CD8-positive, alpha-beta memory T cell (primary cell): Measurements from ENCODE around the gene RGL2. TPM values are rescaled to one million over a fixed set of nuclear protein-coding genes. Genes with fewer than 3 reads are reported as not detected.
"Not testable (repeated sequence)": the region's sequence is repeated elsewhere in the genome, so short reads cannot be mapped to it uniquely, and the experiment has no call there.

Experiments used
- CTCF ChIA-PET: fragments of 350-600 bp; sonication (Branson Sonifier 250); formaldehyde crosslinking; loops from one replicate; lab custom pipeline; 2021; ENCODE audit warnings: antibody characterized with exemption; lab: Charles Lee
- POLR2A ChIA-PET: fragments of 350-600 bp; sonication (Branson Sonifier 250); formaldehyde crosslinking; loops from one replicate; lab custom pipeline; 2021; ENCODE audit warnings: antibody characterized with exemption; lab: Charles Lee
- DNase-seq, 5 donors: peaks; one replicate each; pipeline versions ENCODE4 v3.0.0 to v3.0.0-alpha.2; 2020 to 2022; ENCODE audit warnings: mixed read lengths in 1 of 5
- H3K27ac ChIP-seq: one replicate; pipeline ENCODE4 v1.7.0; 2013; ENCODE audit warnings: low read depth, mild to moderate bottlenecking, low read length, moderate library complexity
- H3K27me3 ChIP-seq: 2 replicates; pipeline ENCODE4 v1.7.0; 2013; ENCODE audit warnings: low read length, mild to moderate bottlenecking; ENCODE audit not compliant: insufficient read depth, poor library complexity, severe bottlenecking
- H3K36me3 ChIP-seq: 2 replicates; pipeline ENCODE4 v1.7.0; 2013; ENCODE audit warnings: mild to moderate bottlenecking, low read length, moderate library complexity; ENCODE audit not compliant: insufficient read depth
- H3K4me1 ChIP-seq: 2 replicates; pipeline ENCODE4 v1.7.0; 2013; ENCODE audit warnings: mild to moderate bottlenecking, low read length, moderate library complexity; ENCODE audit not compliant: insufficient read depth
- H3K4me3 ChIP-seq: 2 replicates; pipeline ENCODE4 v1.7.0; 2013; ENCODE audit warnings: mild to moderate bottlenecking, low read length
- H3K9me3 ChIP-seq: 2 replicates; pipeline ENCODE4 v1.7.0; 2013; ENCODE audit warnings: mild to moderate bottlenecking, low read length
- H3K27ac Mint-ChIP-seq, 8 donors: one replicate each; pipeline ENCODE4 v1.8.0; 2020 to 2021; ENCODE audit warnings: mixed read lengths in 8 of 8, mild to moderate bottlenecking in 6 of 8, inconsistent platforms in 3 of 8, moderate library complexity in 3 of 8
- H3K27me3 Mint-ChIP-seq, 2 donors: one replicate each; pipeline ENCODE4 v1.8.0; 2020 to 2021; ENCODE audit warnings: mixed read lengths in 2 of 2, mild to moderate bottlenecking in 1 of 2, moderate library complexity in 1 of 2
- H3K36me3 Mint-ChIP-seq, 3 donors: one replicate each; pipeline ENCODE4 v1.8.0; 2020 to 2021; ENCODE audit warnings: mixed read lengths in 3 of 3, inconsistent platforms in 1 of 3, mild to moderate bottlenecking in 1 of 3
- H3K4me1 Mint-ChIP-seq, 3 donors: one replicate each; pipeline ENCODE4 v1.8.0; 2020 to 2021; ENCODE audit warnings: mixed read lengths in 3 of 3, inconsistent platforms in 1 of 3, mild to moderate bottlenecking in 1 of 3
- H3K4me3 Mint-ChIP-seq, 7 donors: one replicate each; pipeline ENCODE4 v1.8.0; 2020 to 2021; ENCODE audit warnings: mixed read lengths in 7 of 7, mild to moderate bottlenecking in 6 of 7, moderate library complexity in 4 of 7, inconsistent platforms in 2 of 7
- H3K9me3 Mint-ChIP-seq, 5 donors: one replicate each; pipeline ENCODE4 v1.8.0; 2020 to 2022; ENCODE audit warnings: mixed read lengths in 5 of 5, mild to moderate bottlenecking in 3 of 5, moderate library complexity in 2 of 5, inconsistent platforms in 1 of 5
- polyA plus RNA-seq: library from polyadenylated mRNA; unstranded; fragments of 300-500 nt; fragmentation: Illumina TruSeq; gene quantifications from one replicate; pipeline ENCODE4 v1.2.3, GENCODE V29; 2021
- total RNA-seq, 2 experiments: library from RNA; stranded (reverse); gene quantifications; one replicate each; pipeline ENCODE4 v1.2.3, GENCODE V29; 2021

RGL2 gene
- total and polyA plus RNA-seq, 3 experiments from 2014 or later, result 10.4 to 22.9 (median 20.5) TPM

GRCh38 chr6:33288921-33289783 is 9.6 kb downstream of the RGL2 start, which contains the start of the genes PFDN6 and WDR46:
PFDN6 (plus strand) TSS chr6:33289601; CDS start chr6:33289857, 256 bp downstream.
WDR46 (minus strand) TSS chr6:33289239; CDS start chr6:33289170, 69 bp downstream.
- Mint-ChIP-seq H3K9me3 (no peaks in the 10 kb centered on the region), H3K36me3 (peaks cover 6 to 75% (median 18%) of the 10 kb centered on the region in 3 donors), H3K27ac (peak within 1 kb of the TSS; percentile 79 to 99 (median 96)), H3K4me3 (peak within 1 kb of the TSS; percentile 89 to 99 (median 97)), H3K4me1 (peaks cover 37 to 52% (median 49%) of the 10 kb centered on the region in 3 donors), H3K27me3 (no peaks in the 10 kb centered on the region)
- CTCF ChIA-PET, result interaction anchor here (1.0 to 5.3 kb wide), 7 partner anchors 10 to 56 kb away, joined by 4 to 38 read pairs (median 10); partner anchors contain the start of genes B3GALT4, RPS18 and VPS52
- peaks cover 42% of the 10 kb centered on the region for H3K36me3 ChIP-seq
- POLR2A ChIA-PET, result interaction anchor here (0.6 to 3.6 kb wide), 11 partner anchors 8 to 317 kb away, joined by 3 to 43 read pairs (median 4); partner anchors contain the start of genes B3GALT4, RGL2, RPS18 and VPS52
- no peaks in the 10 kb centered on the region for H3K9me3 ChIP-seq
- H3K4me3 ChIP-seq, result peak within 1 kb of the TSS; percentile 99
- DNase-seq, result peak; percentile 65 to 89 (median 84)
- peaks cover 24% of the 10 kb centered on the region for H3K4me1 ChIP-seq
- H3K27ac ChIP-seq, result peak within 1 kb of the TSS; percentile 83
- no peaks in the 10 kb centered on the region for H3K27me3 ChIP-seq

- peaks cover 40% of the 10 kb centered on the region for H3K36me3 ChIP-seq
- H3K27ac ChIP-seq, result peak overlapping the region; percentile 83
- POLR2A ChIA-PET, result interaction anchor here (0.6 to 3.6 kb wide), 11 partner anchors 10 to 166 kb away, joined by 3 to 43 read pairs (median 8); partner anchors contain the start of genes B3GALT4, RGL2, RPS18 and VPS52
- H3K27me3 Mint-ChIP-seq, result no peaks in the 10 kb centered on the region
- H3K4me1 ChIP-seq, result peaks cover 24% of the 10 kb centered on the region
- peak overlapping the region; percentile 99 for H3K4me3 ChIP-seq
- H3K9me3 ChIP-seq, result no peaks in the 10 kb centered on the region
- DNase-seq, result no peak
- H3K27me3 ChIP-seq, result no peaks in the 10 kb centered on the region
- H3K4me1 Mint-ChIP-seq, result peaks cover 37 to 49% (median 49%) of the 10 kb centered on the region in 3 donors
- H3K27ac Mint-ChIP-seq, result peak overlapping the region; percentile 68 to 99 (median 94)
- peaks cover 6 to 68% (median 15%) of the 10 kb centered on the region in 3 donors for H3K36me3 Mint-ChIP-seq
- CTCF ChIA-PET, result interaction anchor here (1.0 to 5.3 kb wide), 7 partner anchors 10 to 57 kb away, joined by 4 to 38 read pairs (median 10); partner anchors contain the start of genes B3GALT4, RPS18 and VPS52
- peak overlapping the region; percentile 89 to 99 (median 97) for H3K4me3 Mint-ChIP-seq
- no peaks in the 10 kb centered on the region for H3K9me3 Mint-ChIP-seq
These were observed 10.4 kb downstream of the RGL2 start for GRCh38 chr6:33288141-33288920.

- peaks cover 6 to 68% (median 15%) of the 10 kb centered on the region in 3 donors for H3K36me3 Mint-ChIP-seq
- no peak overlapping the region for H3K27ac ChIP-seq
- CTCF ChIA-PET, result interaction anchor here (0.8 to 5.3 kb wide), 3 partner anchors 9 to 25 kb away, joined by 3 to 38 read pairs (median 4); partner anchors contain the start of genes B3GALT4, RPS18 and VPS52
- no peak for DNase-seq
- H3K9me3 ChIP-seq, result no peaks in the 10 kb centered on the region
- H3K36me3 ChIP-seq, result peaks cover 34% of the 10 kb centered on the region
- H3K4me3 Mint-ChIP-seq, result peak overlapping the region; percentile 89 to 99 (median 97)
- H3K9me3 Mint-ChIP-seq, result no peaks in the 10 kb centered on the region
- H3K27ac Mint-ChIP-seq, result peak overlapping the region in 6 of 8 donors; percentile 44 to 95 (median 73)
- H3K27me3 Mint-ChIP-seq, result no peaks in the 10 kb centered on the region
- H3K4me1 ChIP-seq, result peaks cover 24% of the 10 kb centered on the region
- no peak overlapping the region for H3K4me3 ChIP-seq
- H3K4me1 Mint-ChIP-seq, result peaks cover 37 to 50% (median 49%) of the 10 kb centered on the region in 3 donors
- no peaks in the 10 kb centered on the region for H3K27me3 ChIP-seq
- POLR2A ChIA-PET, result interaction anchor here (0.7 to 3.6 kb wide), 7 partner anchors 8 to 58 kb away, joined by 3 to 41 read pairs (median 8); partner anchors contain the start of genes B3GALT4, RGL2 and ZBTB22
These were observed 11.5 kb downstream of the RGL2 start for GRCh38 chr6:33286946-33287914.

- H3K9me3 Mint-ChIP-seq, result not testable (repeated sequence)
These were observed 13.5 kb downstream of the RGL2 start for GRCh38 chr6:33285214-33285613.

DNA sequence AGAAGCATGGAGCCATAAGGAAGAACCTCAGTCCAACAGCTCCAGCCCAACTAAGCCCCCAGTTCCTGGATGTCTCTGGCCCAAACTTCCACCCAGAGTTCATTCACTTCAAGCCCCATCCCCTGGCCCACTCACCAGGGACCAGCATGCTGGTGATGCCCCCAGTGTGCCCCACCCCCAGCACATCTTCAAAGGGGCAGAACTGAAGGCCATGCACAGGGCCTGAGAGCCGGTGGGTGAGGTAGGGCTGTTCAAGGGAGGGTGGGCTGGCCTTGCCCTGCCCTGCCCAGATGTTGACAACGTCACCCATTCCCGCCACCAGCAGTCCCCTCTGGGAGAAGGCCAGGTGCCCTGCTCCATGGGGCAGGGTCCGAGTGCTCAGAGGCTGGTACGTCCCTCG is 18.2 kb downstream of the RGL2 start:
- Mint-ChIP-seq H3K9me3 (no peaks in the 10 kb centered on the region), H3K27me3 (no peaks in the 10 kb centered on the region), H3K4me3 (peak overlapping the region in 3 of 7 donors; percentile 29 to 98 (median 36)), H3K27ac (peak overlapping the region in 3 of 8 donors; percentile 47 to 70 (median 64)), H3K36me3 (peaks cover 0 to 82% (median 12%) of the 10 kb centered on the region in 3 donors), H3K4me1 (peaks cover 33 to 61% (median 44%) of the 10 kb centered on the region in 3 donors)
- H3K27me3 ChIP-seq, result no peaks in the 10 kb centered on the region
- peaks cover 30% of the 10 kb centered on the region for H3K4me1 ChIP-seq
- ChIA-PET POLR2A (interaction anchor here (0.8 kb wide), 1 partner anchor 9 kb away, joined by 4 read pairs; the partner anchor contains the start of genes PFDN6 and WDR46), CTCF (no interaction called here)
- no peak for DNase-seq
- no peak overlapping the region for H3K4me3 ChIP-seq
- H3K27ac ChIP-seq, result peak overlapping the region; percentile 16
- H3K36me3 ChIP-seq, result peaks cover 25% of the 10 kb centered on the region
- no peaks in the 10 kb centered on the region for H3K9me3 ChIP-seq

More at GRCh38 chr6:33285214-33285613, 13.5 kb downstream of the RGL2 start:
- H3K27me3 ChIP-seq, DNase-seq, H3K9me3 ChIP-seq, H3K27ac Mint-ChIP-seq, H3K27ac ChIP-seq, H3K4me3 ChIP-seq, POLR2A ChIA-PET, H3K27me3 Mint-ChIP-seq, CTCF ChIA-PET: not testable (repeated sequence)
- Mint-ChIP-seq H3K4me3 (peak overlapping the region in 1 of 7 donors; percentile 59), H3K36me3 (peaks cover 6 to 74% (median 16%) of the 10 kb centered on the region in 3 donors), H3K4me1 (peaks cover 31 to 55% (median 45%) of the 10 kb centered on the region in 3 donors)
- peaks cover 18% of the 10 kb centered on the region for H3K4me1 ChIP-seq
- H3K36me3 ChIP-seq, result peaks cover 29% of the 10 kb centered on the region

GRCh38 chr6:33279971-33280511 is 18.7 kb downstream of the RGL2 start:
- no peak for DNase-seq
- POLR2A ChIA-PET, result no interaction called here
- H3K36me3 Mint-ChIP-seq, result peaks cover 0 to 84% (median 12%) of the 10 kb centered on the region in 3 donors
- Histone ChIP-seq H3K27me3 (no peaks in the 10 kb centered on the region), H3K4me3 (no peak overlapping the region), H3K27ac (peak overlapping the region; percentile 16), H3K4me1 (peaks cover 30% of the 10 kb centered on the region), H3K9me3 (no peaks in the 10 kb centered on the region), H3K36me3 (peaks cover 30% of the 10 kb centered on the region)
- H3K27me3 Mint-ChIP-seq, result no peaks in the 10 kb centered on the region
- H3K4me1 Mint-ChIP-seq, result peaks cover 36 to 66% (median 49%) of the 10 kb centered on the region in 3 donors
- CTCF ChIA-PET, result interaction anchor here (3.8 kb wide), 1 partner anchor 8 kb away, joined by 38 read pairs; the partner anchor contains the start of genes PFDN6 and WDR46
- no peaks in the 10 kb centered on the region for H3K9me3 Mint-ChIP-seq
- peak overlapping the region in 3 of 7 donors; percentile 29 to 98 (median 40) for H3K4me3 Mint-ChIP-seq
- peak overlapping the region in 5 of 8 donors; percentile 43 to 90 (median 70) for H3K27ac Mint-ChIP-seq
